Heart left ventricle (tissue), 13 donors: ENCODE results near the gene YIPF4.

Experiments
- POLR2A ChIP-seq, 2 donors: fragments of 450-650 bp; IDR thresholded peaks; one replicate each; pipeline ENCODE4 v1.6.1; 2017; ENCODE audit warnings: antibody characterized with exemption in 2 of 2, mild to moderate bottlenecking in 2 of 2, moderate library complexity in 2 of 2
- TF ChIP-seq, protein P1 (sequence below), 12 donors: fragments of 200-600 bp; sonication (generic) in 4 of 12; IDR thresholded peaks; one replicate each; pipeline versions ENCODE4 v1.5.0 to v1.8.0; 2018 to 2022; ENCODE audit warnings: antibody characterized with exemption in 12 of 12, mild to moderate bottlenecking in 5 of 12
- donor health status: ischemic (EF 13 %, LVEDD 7.1; RV severe dilation, severe dysfunction).
- donor health status: DM: no; HTN: yes; CAD: no.
- donor health status: DM: no; HTN: no; CAD: no.
- donor health status: ischemic (EF 25% LVEDD 6.9; RV normal size, moderate dysfunction).
- donor health status: ischemic (EF 25% LVEDD 5.7; RV mildly dilated, moderate dysfunction).
- donor health status: ischemic (EF 35%, LVEDD 5.7; RV mildly dilated, moderate dysfunction).
- donor health status: nonischemic (EF 11% LVEDD 7.7; RV severe dilation, severe dysfunction).
- donor health status: DM: yes; HTN: yes; CAD: no.
- donor health status: PGD.
- donor health status: ischemic (EF 29% LVEDD 5.4; RV normal size, mild dysfunction).
- donor health status: nonischemic (EF 23%, LVEDD 6.1; RV moderate dilation, normal function).

DNA sequence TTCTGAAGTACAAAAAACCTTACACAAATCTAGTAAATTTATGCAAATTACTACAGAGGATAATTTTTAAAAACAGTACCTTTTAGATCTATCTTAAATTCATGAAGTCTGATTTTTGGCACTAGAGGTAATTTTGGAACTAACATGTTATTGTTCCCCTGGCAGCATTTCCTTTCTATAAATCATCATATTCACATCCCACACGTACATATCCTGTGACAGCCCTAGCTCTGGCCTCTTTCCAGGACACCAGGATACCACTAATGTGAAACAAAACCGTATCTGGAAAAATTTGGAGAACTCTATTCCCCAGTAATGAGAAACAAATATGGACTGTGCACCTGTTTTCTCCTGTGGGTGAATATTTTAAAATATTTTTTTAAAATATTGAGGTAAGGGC is 65.1 kb downstream of the YIPF4 start:
- TF ChIP-seq, protein P1, sequence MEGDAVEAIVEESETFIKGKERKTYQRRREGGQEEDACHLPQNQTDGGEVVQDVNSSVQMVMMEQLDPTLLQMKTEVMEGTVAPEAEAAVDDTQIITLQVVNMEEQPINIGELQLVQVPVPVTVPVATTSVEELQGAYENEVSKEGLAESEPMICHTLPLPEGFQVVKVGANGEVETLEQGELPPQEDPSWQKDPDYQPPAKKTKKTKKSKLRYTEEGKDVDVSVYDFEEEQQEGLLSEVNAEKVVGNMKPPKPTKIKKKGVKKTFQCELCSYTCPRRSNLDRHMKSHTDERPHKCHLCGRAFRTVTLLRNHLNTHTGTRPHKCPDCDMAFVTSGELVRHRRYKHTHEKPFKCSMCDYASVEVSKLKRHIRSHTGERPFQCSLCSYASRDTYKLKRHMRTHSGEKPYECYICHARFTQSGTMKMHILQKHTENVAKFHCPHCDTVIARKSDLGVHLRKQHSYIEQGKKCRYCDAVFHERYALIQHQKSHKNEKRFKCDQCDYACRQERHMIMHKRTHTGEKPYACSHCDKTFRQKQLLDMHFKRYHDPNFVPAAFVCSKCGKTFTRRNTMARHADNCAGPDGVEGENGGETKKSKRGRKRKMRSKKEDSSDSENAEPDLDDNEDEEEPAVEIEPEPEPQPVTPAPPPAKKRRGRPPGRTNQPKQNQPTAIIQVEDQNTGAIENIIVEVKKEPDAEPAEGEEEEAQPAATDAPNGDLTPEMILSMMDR (IDR thresholded peaks at IDR 0.05) = no peak
- TF ChIP-seq POLR2A (IDR thresholded peaks at IDR 0.05) = no peak
